Measurements from ENCODE around the gene ARHGAP24.
"Not testable (repeated sequence)": the region's sequence is repeated elsewhere in the genome, so short reads cannot be mapped to it uniquely, and the experiment has no call there.

ARHGAP24 gene

DNA sequence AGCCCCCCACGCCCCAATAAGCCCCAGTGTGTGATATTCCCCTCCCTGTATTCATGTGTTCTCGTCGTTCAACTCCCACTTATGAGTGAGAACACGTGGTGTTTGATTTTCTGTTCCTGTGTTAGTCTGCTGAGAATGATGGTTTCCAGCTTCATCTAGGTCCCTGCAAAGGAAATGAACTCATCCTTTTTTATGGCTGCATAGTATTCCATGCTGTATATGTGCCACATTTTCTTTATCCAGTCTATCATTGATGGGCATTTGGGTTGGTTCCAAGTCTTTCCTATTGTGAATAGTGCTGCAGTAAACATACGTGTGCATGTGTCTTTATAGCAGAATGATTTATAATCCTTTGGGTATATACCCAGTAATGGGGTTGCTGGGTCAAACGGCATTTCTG is 440.6 kb downstream of the ARHGAP24 start:
- not testable (repeated sequence) for H3K36me3 ChIP-seq (ENCODE audit: control insufficient read depth, insufficient read depth, low read length); H3K27me3 ChIP-seq (ENCODE audit: control insufficient read depth, insufficient read depth, low read length); H3K9me3 ChIP-seq (ENCODE audit: control insufficient read depth, low read length); H3K9ac ChIP-seq (ENCODE audit: low read length); H3K4me3 ChIP-seq (ENCODE audit: low read length)
- H3K4me1 ChIP-seq (ENCODE audit: control insufficient read depth, insufficient read depth, low read length) = peaks cover 22% of the 10 kb centered on the region

DNA sequence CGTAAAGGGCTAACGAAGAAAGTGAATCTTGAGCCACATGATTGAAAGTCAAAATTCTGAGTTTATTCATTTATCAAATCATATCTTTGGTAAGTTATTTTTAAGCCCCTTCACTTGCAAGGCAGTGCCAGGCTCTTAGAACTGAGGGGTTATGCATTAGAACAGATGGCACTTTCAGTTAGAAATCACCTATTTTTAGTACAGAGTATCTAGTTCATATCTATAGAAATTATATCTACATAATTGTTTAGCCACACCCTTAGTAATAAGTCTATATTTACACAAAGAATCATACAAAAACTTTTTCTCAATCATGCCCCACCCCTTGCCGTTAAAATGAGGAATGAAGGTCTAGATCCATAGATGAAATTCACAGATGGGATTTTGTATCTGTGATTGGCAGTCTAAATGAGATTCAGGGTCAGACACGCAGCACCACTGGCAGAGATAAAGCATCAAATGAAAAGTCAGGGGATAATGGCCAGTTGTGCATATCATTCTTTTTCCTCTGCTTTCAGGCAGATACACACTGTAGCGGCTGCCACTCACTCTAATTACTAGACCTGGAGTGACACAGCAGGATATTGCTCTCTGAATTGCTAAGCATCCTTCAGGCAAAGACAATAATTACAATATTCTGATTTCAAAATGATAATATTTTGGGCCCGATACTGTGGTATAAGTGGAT is 444.4 kb downstream of the ARHGAP24 start:
- Histone ChIP-seq H3K27me3 (ENCODE audit: control insufficient read depth, insufficient read depth, low read length) (no peaks in the 10 kb centered on the region), H3K4me3 (ENCODE audit: low read length) (no peak overlapping the region), H3K4me1 (ENCODE audit: control insufficient read depth, insufficient read depth, low read length) (peaks cover 17% of the 10 kb centered on the region), H3K36me3 (ENCODE audit: control insufficient read depth, insufficient read depth, low read length) (no peaks in the 10 kb centered on the region), H3K9ac (ENCODE audit: low read length) (no peak overlapping the region), H3K9me3 (ENCODE audit: control insufficient read depth, low read length) (no peaks in the 10 kb centered on the region)

DNA sequence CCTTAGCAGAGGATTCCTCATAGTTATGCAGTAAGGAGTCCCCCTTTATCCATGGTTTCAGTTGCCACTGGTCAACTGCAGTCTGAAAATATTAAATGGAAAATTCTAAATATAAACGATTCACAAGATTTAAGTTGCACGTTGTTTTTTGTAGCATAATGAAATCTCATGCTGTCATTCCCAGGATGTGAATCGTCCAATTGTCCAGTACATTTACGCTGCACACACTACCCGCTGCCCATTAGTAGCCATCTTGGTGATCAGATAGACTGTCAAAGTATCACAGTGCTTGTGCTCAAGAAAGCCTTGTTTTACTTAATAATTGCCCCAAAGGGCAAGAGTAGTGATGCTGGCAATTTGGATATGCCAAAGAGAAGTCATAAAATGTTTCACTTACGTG is 450.1 kb downstream of the ARHGAP24 start:
- H3K9me3 ChIP-seq (ENCODE audit: control insufficient read depth, low read length) = no peaks in the 10 kb centered on the region
- no peaks in the 10 kb centered on the region for H3K27me3 ChIP-seq (ENCODE audit: control insufficient read depth, insufficient read depth, low read length)
- no peak overlapping the region for H3K4me3 ChIP-seq (ENCODE audit: low read length)
- no peak overlapping the region for H3K9ac ChIP-seq (ENCODE audit: low read length)
- H3K36me3 ChIP-seq (ENCODE audit: control insufficient read depth, insufficient read depth, low read length) = no peaks in the 10 kb centered on the region
- peaks cover 29% of the 10 kb centered on the region for H3K4me1 ChIP-seq (ENCODE audit: control insufficient read depth, insufficient read depth, low read length)

DNA sequence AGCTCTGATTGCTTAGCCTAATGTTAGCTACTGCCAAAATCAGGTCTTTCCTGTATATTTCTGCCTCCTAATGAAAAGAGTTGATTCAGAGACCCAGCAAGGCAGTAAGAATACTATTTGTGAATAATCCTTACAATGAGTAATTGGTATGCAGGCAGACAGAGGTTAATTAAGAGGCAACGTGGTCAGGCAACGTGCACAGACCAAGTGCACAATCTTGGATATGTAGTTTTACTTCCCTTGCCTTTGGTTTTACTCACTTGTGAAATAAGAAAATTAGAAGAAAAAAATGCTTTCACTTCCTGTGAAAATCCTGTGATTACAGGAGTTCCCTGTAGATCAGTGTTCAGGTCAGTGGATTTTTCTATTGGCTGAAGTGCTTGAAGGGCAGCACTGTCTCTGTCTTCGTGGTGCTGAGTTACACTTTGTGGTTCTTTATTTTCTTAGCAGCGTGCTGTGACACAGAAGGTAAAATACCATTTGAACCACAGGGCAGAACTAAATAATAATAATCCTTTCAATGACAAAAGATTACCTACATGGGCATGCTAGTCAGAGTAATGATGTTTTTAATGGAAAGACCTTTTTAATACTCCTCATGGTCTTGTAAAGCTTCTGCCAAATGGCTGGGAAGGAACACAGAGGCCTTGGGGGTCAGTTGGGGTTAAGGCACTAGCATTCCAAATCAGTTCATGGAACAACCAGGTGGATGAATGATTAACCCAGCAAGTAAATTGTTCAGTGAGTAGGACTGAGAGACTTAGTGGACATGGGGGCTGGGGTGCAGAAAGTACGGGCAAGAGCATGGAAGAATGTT is 454.0 kb downstream of the ARHGAP24 start:
- Histone ChIP-seq H3K4me3 (ENCODE audit: low read length) (peak overlapping the region; percentile 29), H3K27me3 (ENCODE audit: control insufficient read depth, insufficient read depth, low read length) (no peaks in the 10 kb centered on the region), H3K9ac (ENCODE audit: low read length) (peak overlapping the region; percentile 36), H3K4me1 (ENCODE audit: control insufficient read depth, insufficient read depth, low read length) (peaks cover 45% of the 10 kb centered on the region), H3K36me3 (ENCODE audit: control insufficient read depth, insufficient read depth, low read length) (no peaks in the 10 kb centered on the region), H3K9me3 (ENCODE audit: control insufficient read depth, low read length) (no peaks in the 10 kb centered on the region)

DNA sequence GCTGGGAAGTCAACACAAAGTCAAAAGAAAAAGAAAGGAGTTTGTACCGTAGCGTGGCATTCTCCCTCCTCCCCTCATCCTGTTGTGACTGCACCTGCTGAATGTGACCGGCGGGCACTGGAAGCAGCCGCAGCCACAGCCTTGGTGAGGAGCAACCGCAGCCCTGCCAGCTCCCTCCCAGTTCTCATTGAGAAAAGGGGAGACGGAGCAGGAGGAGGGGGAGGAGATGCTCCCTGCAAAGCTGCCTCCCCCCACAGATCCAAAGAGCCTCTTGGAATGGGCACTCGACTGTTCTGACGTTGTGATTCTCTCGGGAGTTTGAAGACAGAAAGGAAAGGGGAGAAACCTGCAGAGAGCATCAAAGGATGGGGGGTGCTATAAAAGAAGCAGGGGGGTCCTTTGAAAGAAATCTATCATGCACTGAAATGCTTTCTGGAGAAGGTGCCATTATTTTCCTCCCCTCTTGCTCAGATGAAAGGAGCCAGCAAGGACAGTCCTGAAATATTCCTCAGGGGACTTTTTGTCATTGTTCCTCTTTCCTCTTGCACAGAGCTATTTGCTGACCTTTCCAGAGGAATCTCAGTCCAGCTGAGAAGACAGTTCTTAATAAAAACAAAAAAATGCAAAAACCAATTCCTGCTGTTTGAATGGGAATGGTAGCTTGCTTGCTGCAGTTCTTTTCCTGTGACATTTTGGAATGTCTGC is 455.2 kb downstream of the ARHGAP24 start:
- peak overlapping the region; percentile 36 for H3K9ac ChIP-seq (ENCODE audit: low read length)
- H3K4me1 ChIP-seq (ENCODE audit: control insufficient read depth, insufficient read depth, low read length) = peaks cover 47% of the 10 kb centered on the region

DNA sequence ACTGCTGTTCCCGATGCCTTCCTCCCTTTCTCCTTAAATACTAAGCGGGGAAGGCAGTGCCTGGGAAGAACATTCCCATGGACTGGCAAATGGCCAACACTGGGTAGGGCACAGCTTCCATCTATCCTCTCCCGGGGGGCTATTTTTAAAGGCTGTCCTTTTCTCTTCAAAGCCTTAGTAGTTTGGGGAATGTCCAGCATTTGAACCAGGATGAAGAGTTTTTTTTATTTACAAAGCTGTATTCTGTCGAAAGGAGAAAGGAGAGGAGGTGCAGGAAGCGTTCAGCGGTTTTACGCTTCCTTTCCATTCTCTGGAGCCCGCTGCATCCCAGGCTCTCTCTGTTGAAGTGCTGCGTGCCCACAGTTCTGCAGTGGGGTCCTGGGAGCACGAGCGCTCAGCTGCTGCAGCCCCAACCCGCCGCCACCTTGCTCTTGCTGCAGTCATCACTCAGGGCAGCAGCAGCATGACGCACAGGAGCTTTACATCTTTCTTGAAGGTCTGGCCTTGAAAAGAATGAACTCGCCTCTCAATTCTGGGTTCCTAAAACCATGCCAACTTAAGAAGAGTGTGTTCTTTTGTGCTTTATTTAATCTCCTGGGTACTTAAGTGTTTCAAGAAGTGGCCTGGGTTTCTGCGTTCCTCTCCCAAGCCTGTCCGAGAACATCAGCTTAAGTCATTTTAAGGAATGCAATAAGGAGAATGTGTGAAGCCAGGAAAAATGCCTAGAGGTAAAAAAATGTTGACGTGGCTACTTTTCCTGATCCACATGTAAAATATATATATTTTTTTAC is 457.7 kb downstream of the ARHGAP24 start:
- H3K4me3 ChIP-seq (ENCODE audit: low read length) = peak overlapping the region; percentile 1
- peaks cover 52% of the 10 kb centered on the region for H3K4me1 ChIP-seq (ENCODE audit: control insufficient read depth, insufficient read depth, low read length)

More for the DNA sequence above, 455.2 kb downstream of the ARHGAP24 start:
- Histone ChIP-seq H3K36me3 (ENCODE audit: control insufficient read depth, insufficient read depth, low read length) (no peaks in the 10 kb centered on the region), H3K9me3 (ENCODE audit: control insufficient read depth, low read length) (no peaks in the 10 kb centered on the region), H3K27me3 (ENCODE audit: control insufficient read depth, insufficient read depth, low read length) (no peaks in the 10 kb centered on the region), H3K4me3 (ENCODE audit: low read length) (peak overlapping the region; percentile 29)

DNA sequence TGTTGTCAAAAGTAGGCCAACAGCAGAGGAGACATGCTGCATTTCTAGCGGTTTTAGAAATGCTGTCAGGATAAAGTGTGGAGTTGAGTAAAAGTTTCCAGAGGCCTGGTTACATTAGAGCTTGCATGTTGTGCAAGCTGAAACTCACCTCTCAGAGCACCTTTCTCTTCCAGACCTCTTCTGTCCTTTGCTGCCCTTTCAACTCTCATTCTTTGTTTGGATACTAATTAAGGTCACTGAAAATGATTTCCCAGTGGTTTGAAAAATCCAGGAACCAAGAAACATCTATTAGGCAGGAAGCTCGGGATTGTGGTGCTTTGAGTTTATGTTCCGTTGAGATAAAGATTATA is 458.3 kb downstream of the ARHGAP24 start:
- Histone ChIP-seq H3K4me3 (ENCODE audit: low read length) (no peak overlapping the region), H3K4me1 (ENCODE audit: control insufficient read depth, insufficient read depth, low read length) (peaks cover 53% of the 10 kb centered on the region), H3K9me3 (ENCODE audit: control insufficient read depth, low read length) (no peaks in the 10 kb centered on the region), H3K27me3 (ENCODE audit: control insufficient read depth, insufficient read depth, low read length) (no peaks in the 10 kb centered on the region), H3K36me3 (ENCODE audit: control insufficient read depth, insufficient read depth, low read length) (no peaks in the 10 kb centered on the region), H3K9ac (ENCODE audit: low read length) (peak overlapping the region; percentile 33)

More for the DNA sequence above, 457.7 kb downstream of the ARHGAP24 start:
- no peaks in the 10 kb centered on the region for H3K27me3 ChIP-seq (ENCODE audit: control insufficient read depth, insufficient read depth, low read length)
- no peaks in the 10 kb centered on the region for H3K9me3 ChIP-seq (ENCODE audit: control insufficient read depth, low read length)
- H3K36me3 ChIP-seq (ENCODE audit: control insufficient read depth, insufficient read depth, low read length) = no peaks in the 10 kb centered on the region
- peak overlapping the region; percentile 33 for H3K9ac ChIP-seq (ENCODE audit: low read length)

DNA sequence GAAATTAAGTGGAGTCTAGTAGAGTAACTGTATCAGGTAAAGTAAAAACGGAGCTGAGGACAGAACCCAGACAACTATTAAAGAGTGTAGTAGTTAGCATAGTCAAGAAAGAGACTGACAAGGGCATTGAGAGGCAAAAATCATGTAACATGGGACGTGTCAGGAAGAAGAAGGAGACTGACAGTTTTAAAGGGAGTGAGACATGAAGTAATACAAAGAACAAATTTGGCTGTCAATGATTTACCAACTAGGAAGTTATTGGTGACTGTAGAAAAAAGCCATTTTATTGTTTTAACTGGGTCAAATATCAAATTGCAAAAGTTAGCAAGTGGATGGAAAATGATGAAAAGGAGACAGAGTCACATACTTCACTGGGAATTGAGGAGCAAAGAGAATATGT is 462.6 kb downstream of the ARHGAP24 start:
- Histone ChIP-seq H3K9ac (ENCODE audit: low read length) (no peak overlapping the region), H3K27me3 (ENCODE audit: control insufficient read depth, insufficient read depth, low read length) (no peaks in the 10 kb centered on the region), H3K4me1 (ENCODE audit: control insufficient read depth, insufficient read depth, low read length) (peaks cover 25% of the 10 kb centered on the region), H3K4me3 (ENCODE audit: low read length) (no peak overlapping the region), H3K36me3 (ENCODE audit: control insufficient read depth, insufficient read depth, low read length) (no peaks in the 10 kb centered on the region), H3K9me3 (ENCODE audit: control insufficient read depth, low read length) (no peaks in the 10 kb centered on the region)

DNA sequence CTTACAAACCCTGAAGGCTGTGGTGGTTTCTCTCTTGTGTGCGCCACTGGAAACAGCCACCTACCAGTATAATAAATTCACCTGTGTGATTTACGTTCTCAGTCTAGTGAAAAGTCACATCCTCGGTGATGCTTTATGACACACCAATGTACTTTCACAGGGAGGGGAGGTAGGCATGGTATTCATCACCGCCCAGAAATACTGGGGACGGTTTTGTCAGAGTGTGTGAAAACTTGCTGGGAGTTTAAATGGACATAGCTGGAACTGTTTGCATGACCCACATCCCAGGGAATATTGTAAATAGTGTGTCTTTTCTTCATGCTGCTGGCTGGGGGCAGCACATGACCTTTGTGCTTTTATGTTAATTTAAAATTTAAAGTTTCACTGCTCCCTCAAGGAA is 463.1 kb downstream of the ARHGAP24 start:
- Histone ChIP-seq H3K9ac (ENCODE audit: low read length) (no peak overlapping the region), H3K9me3 (ENCODE audit: control insufficient read depth, low read length) (no peaks in the 10 kb centered on the region), H3K4me3 (ENCODE audit: low read length) (no peak overlapping the region)

DNA sequence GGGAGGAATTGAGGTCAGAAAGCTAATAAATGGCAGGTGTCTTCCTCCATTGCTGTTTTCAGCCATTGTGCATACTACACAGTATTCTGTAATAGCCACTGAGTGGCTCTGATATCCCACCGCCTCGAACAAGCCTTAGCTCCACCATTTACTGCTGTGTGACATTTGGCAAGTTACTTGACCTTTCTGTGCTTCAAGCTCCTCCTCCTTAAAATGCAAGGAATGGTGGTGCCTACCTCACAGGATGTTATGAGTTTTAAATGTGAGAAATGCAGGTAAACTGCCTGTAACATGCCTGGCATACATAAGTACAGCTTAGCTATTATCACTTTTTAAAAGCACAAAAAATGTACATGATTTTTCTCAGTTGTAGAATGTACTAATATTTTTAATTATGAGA is 464.0 kb downstream of the ARHGAP24 start:
- no peaks in the 10 kb centered on the region for H3K36me3 ChIP-seq (ENCODE audit: control insufficient read depth, insufficient read depth, low read length)
- H3K4me3 ChIP-seq (ENCODE audit: low read length) = no peak overlapping the region

More for the DNA sequence above, 463.1 kb downstream of the ARHGAP24 start:
- peaks cover 25% of the 10 kb centered on the region for H3K4me1 ChIP-seq (ENCODE audit: control insufficient read depth, insufficient read depth, low read length)
- no peaks in the 10 kb centered on the region for H3K36me3 ChIP-seq (ENCODE audit: control insufficient read depth, insufficient read depth, low read length)
- no peaks in the 10 kb centered on the region for H3K27me3 ChIP-seq (ENCODE audit: control insufficient read depth, insufficient read depth, low read length)

DNA sequence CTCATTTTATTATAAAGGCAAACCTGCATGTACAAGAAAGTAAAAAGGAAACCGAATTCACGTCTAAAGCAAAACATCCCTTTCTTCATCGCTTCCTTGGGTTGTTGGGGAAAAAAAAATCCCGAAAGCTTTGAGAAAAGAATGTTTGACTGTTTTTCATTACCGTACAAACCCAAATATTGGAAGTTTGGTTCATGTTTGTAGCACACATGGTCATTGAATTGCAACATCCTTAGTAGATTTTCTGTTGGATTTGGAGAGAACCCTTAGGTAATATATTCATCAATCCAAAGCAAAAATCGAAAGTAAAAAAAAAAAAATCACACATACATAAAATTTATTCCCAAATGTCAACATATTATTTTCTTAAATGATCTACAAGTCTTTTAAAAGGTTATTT is 464.6 kb downstream of the ARHGAP24 start:
- Histone ChIP-seq H3K36me3 (ENCODE audit: control insufficient read depth, insufficient read depth, low read length) (no peaks in the 10 kb centered on the region), H3K4me1 (ENCODE audit: control insufficient read depth, insufficient read depth, low read length) (peaks cover 13% of the 10 kb centered on the region), H3K9ac (ENCODE audit: low read length) (peak overlapping the region; percentile 23), H3K27me3 (ENCODE audit: control insufficient read depth, insufficient read depth, low read length) (no peaks in the 10 kb centered on the region), H3K9me3 (ENCODE audit: control insufficient read depth, low read length) (no peaks in the 10 kb centered on the region), H3K4me3 (ENCODE audit: low read length) (no peak overlapping the region)

More for the DNA sequence above, 464.0 kb downstream of the ARHGAP24 start:
- Histone ChIP-seq H3K4me1 (ENCODE audit: control insufficient read depth, insufficient read depth, low read length) (peaks cover 16% of the 10 kb centered on the region), H3K27me3 (ENCODE audit: control insufficient read depth, insufficient read depth, low read length) (no peaks in the 10 kb centered on the region), H3K9ac (ENCODE audit: low read length) (no peak overlapping the region), H3K9me3 (ENCODE audit: control insufficient read depth, low read length) (no peaks in the 10 kb centered on the region)
